DOHH2 (cell line): ENCODE data around the gene FOXN1.

Source experiments
- H3F3A ChIP-seq: fragments of 200-600 bp; sonication (generic), shearing (Covaris generic); 2 replicates; pipeline ENCODE4 v1.6.0; 2016; ENCODE audit warnings: antibody characterized with exemption, mild to moderate bottlenecking; ENCODE audit not compliant: control insufficient read depth, insufficient read depth
- H3K27ac ChIP-seq: fragments of 200-600 bp; sonication (generic); 2 replicates; pipeline ENCODE4 v1.5.1; 2014; ENCODE audit warnings: low read depth, mild to moderate bottlenecking, low read length, moderate library complexity
- H3K27me3 ChIP-seq: fragments of 200-600 bp; sonication (generic); 2 replicates; pipeline ENCODE4 v1.6.1; 2014; ENCODE audit warnings: mild to moderate bottlenecking, low read length, mixed read lengths; ENCODE audit not compliant: control insufficient read depth
- H3K36me3 ChIP-seq: fragments of 200-600 bp; sonication (generic); 2 replicates; pipeline ENCODE4 v1.6.1; 2014; ENCODE audit warnings: mild to moderate bottlenecking, low read length, moderate library complexity, mixed read lengths; ENCODE audit not compliant: control insufficient read depth
- H3K4me1 ChIP-seq: fragments of 200-600 bp; sonication (generic); 2 replicates; pipeline ENCODE4 v1.6.1; 2014; ENCODE audit warnings: mild to moderate bottlenecking, low read length, mixed read lengths; ENCODE audit not compliant: control insufficient read depth
- H3K4me2 ChIP-seq: fragments of 200-600 bp; sonication (generic); 2 replicates; pipeline ENCODE4 v1.6.0; 2014; ENCODE audit warnings: mild to moderate bottlenecking, low read length, moderate library complexity
- H3K4me3 ChIP-seq: fragments of 200-600 bp; sonication (generic); 2 replicates; pipeline ENCODE4 v1.5.1; 2014; ENCODE audit warnings: mild to moderate bottlenecking, low read length, mixed read lengths
- H3K79me2 ChIP-seq: fragments of 200-600 bp; sonication (generic); 2 replicates; pipeline ENCODE4 v1.6.1; 2014; ENCODE audit warnings: mild to moderate bottlenecking, low read length, mixed read lengths; ENCODE audit not compliant: control insufficient read depth
- H3K9me2 ChIP-seq: fragments of 200-600 bp; sonication (generic); replicated peaks from 2 replicates; pipeline ENCODE4 v1.6.1; 2014; ENCODE audit warnings: mild to moderate bottlenecking, low read length, mixed read lengths; ENCODE audit not compliant: control insufficient read depth
- H3K9me3 ChIP-seq: fragments of 200-600 bp; sonication (generic); 2 replicates; pipeline ENCODE4 v1.6.1; 2014; ENCODE audit warnings: antibody characterized with exemption, low read length, mixed read lengths; ENCODE audit not compliant: control insufficient read depth, insufficient read depth
- H4K20me1 ChIP-seq: fragments of 200-600 bp; sonication (generic); 2 replicates; pipeline ENCODE4 v1.6.0; 2014; ENCODE audit warnings: low read depth, mild to moderate bottlenecking, antibody characterized with exemption, low read length, moderate library complexity; ENCODE audit not compliant: control insufficient read depth, insufficient read depth
- CTCF ChIP-seq: fragments of 200-600 bp; sonication (generic); IDR thresholded peaks from one replicate; pipeline ENCODE4 v1.5.1; 2014; ENCODE audit warnings: antibody characterized with exemption, mild to moderate bottlenecking, low read depth, low read length; ENCODE audit not compliant: poor library complexity, severe bottlenecking
- EZH2phosphoT487 ChIP-seq: fragments of 200-600 bp; sonication (generic); IDR thresholded peaks from 2 replicates; pipeline ENCODE4 v1.6.1; 2017; ENCODE audit warnings: borderline replicate concordance, mild to moderate bottlenecking, antibody characterized with exemption, low read length, moderate library complexity, mixed read lengths

The FOXN1 gene

GRCh38 chr17:28585851-28586250, 79.7 kb downstream of the FOXN1 start:
- no peaks in the 10 kb centered on the region for H3K9me2 ChIP-seq
- H3K9me3 ChIP-seq: no peaks in the 10 kb centered on the region
- H3K36me3 ChIP-seq: peaks cover 89% of the 10 kb centered on the region
- H4K20me1 ChIP-seq: no peaks in the 10 kb centered on the region
- H3K79me2 ChIP-seq: peaks cover 16% of the 10 kb centered on the region; the same call in 1 of the 2 replicates
- H3K4me1 ChIP-seq: no peaks in the 10 kb centered on the region
- peaks cover 2% of the 10 kb centered on the region; the same call in 1 of the 2 replicates for H3F3A ChIP-seq
- H3K4me3 ChIP-seq: no peak overlapping the region
- no peak overlapping the region for H3K27ac ChIP-seq
- H3K4me2 ChIP-seq: no peak overlapping the region
- no peaks in the 10 kb centered on the region for H3K27me3 ChIP-seq
- TF ChIP-seq CTCF (no peak), EZH2phosphoT487 (no peak)
